ENCODE measurements around the gene ABHD16A. TPM values are rescaled to one million over a fixed set of nuclear protein-coding genes. Genes with fewer than 3 reads are reported as not detected.

ABHD16A gene
- total RNA-seq, 1 experiment from 2014 or later: 47.2 TPM

DNA sequence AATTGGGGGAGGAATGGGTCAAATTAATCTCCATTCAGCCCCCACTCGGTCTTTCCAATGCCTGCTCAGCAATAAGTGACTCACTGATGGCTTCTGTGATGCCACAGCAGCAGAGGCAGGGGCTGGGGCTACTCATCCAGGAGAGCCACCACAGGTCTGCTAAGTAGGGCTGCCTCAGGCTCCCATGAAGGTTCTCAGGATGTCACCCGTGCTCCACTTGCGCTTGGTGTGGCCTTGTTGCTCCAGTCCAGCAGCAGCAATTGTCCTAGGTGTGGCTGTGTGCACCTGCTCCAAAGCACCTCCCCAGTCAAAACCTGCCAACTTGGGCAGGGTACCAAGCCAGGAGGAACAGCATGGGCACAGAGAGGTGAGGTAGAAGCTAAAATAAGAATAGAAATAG, 19.0 kb upstream of the ABHD16A start:
- Histone ChIP-seq H3K27me3 (ENCODE audit: control insufficient read depth, insufficient read depth, low read length) (no peaks in the 10 kb centered on the region), H3K4me1 (ENCODE audit: control insufficient read depth, insufficient read depth, low read length) (no peaks in the 10 kb centered on the region), H3K27ac (ENCODE audit: low read length) (no peak overlapping the region), H3K4me3 (ENCODE audit: low read depth in 2 of 2, low read length in 2 of 2) (no peak overlapping the region), H3K9me3 (ENCODE audit: control insufficient read depth, insufficient read depth, low read depth, low read length) (no peaks in the 10 kb centered on the region), H3K36me3 (ENCODE audit: control insufficient read depth, insufficient read depth, low read length) (peaks cover 3% of the 10 kb centered on the region; the same call in 1 of the 2 replicates)
- POLR2A ChIA-PET: no interaction called here
- BruUV-seq (replicated peaks): no TSS peak
- TF ChIP-seq TCF7L2 (IDR thresholded peaks at IDR 0.05; ENCODE audit: low read depth, low read length) (no peak), SIN3A (IDR thresholded peaks at IDR 0.05; ENCODE audit: borderline replicate concordance, insufficient read depth, low read depth, low read length) (no peak), POLR2AphosphoS5 (IDR thresholded peaks at IDR 0.05; ENCODE audit: low read depth, low read length) (no peak)
- TF ChIP-seq, protein P1, sequence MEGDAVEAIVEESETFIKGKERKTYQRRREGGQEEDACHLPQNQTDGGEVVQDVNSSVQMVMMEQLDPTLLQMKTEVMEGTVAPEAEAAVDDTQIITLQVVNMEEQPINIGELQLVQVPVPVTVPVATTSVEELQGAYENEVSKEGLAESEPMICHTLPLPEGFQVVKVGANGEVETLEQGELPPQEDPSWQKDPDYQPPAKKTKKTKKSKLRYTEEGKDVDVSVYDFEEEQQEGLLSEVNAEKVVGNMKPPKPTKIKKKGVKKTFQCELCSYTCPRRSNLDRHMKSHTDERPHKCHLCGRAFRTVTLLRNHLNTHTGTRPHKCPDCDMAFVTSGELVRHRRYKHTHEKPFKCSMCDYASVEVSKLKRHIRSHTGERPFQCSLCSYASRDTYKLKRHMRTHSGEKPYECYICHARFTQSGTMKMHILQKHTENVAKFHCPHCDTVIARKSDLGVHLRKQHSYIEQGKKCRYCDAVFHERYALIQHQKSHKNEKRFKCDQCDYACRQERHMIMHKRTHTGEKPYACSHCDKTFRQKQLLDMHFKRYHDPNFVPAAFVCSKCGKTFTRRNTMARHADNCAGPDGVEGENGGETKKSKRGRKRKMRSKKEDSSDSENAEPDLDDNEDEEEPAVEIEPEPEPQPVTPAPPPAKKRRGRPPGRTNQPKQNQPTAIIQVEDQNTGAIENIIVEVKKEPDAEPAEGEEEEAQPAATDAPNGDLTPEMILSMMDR (IDR thresholded peaks at IDR 0.05): no peak
- TF ChIP-seq, protein P2, sequence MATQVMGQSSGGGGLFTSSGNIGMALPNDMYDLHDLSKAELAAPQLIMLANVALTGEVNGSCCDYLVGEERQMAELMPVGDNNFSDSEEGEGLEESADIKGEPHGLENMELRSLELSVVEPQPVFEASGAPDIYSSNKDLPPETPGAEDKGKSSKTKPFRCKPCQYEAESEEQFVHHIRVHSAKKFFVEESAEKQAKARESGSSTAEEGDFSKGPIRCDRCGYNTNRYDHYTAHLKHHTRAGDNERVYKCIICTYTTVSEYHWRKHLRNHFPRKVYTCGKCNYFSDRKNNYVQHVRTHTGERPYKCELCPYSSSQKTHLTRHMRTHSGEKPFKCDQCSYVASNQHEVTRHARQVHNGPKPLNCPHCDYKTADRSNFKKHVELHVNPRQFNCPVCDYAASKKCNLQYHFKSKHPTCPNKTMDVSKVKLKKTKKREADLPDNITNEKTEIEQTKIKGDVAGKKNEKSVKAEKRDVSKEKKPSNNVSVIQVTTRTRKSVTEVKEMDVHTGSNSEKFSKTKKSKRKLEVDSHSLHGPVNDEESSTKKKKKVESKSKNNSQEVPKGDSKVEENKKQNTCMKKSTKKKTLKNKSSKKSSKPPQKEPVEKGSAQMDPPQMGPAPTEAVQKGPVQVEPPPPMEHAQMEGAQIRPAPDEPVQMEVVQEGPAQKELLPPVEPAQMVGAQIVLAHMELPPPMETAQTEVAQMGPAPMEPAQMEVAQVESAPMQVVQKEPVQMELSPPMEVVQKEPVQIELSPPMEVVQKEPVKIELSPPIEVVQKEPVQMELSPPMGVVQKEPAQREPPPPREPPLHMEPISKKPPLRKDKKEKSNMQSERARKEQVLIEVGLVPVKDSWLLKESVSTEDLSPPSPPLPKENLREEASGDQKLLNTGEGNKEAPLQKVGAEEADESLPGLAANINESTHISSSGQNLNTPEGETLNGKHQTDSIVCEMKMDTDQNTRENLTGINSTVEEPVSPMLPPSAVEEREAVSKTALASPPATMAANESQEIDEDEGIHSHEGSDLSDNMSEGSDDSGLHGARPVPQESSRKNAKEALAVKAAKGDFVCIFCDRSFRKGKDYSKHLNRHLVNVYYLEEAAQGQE (IDR thresholded peaks at IDR 0.05; ENCODE audit: insufficient read depth in 1 of 2, low read depth in 2 of 2, low read length in 1 of 2): no peak
- no peak for DNase-seq (ENCODE audit: low read depth, low spot score)
- ATAC-seq: no peak
- CTCF ChIA-PET: no interaction called here
- intact Hi-C loops (cut with micrococcal nuclease; ENCODE audit: unreplicated experiment): no loop called here
- in situ Hi-C loops (cut with HindIII; ENCODE audit: low pct_unique_long_range_greater_than_20kb, low sequenced_read_pairs): no loop called here

DNA sequence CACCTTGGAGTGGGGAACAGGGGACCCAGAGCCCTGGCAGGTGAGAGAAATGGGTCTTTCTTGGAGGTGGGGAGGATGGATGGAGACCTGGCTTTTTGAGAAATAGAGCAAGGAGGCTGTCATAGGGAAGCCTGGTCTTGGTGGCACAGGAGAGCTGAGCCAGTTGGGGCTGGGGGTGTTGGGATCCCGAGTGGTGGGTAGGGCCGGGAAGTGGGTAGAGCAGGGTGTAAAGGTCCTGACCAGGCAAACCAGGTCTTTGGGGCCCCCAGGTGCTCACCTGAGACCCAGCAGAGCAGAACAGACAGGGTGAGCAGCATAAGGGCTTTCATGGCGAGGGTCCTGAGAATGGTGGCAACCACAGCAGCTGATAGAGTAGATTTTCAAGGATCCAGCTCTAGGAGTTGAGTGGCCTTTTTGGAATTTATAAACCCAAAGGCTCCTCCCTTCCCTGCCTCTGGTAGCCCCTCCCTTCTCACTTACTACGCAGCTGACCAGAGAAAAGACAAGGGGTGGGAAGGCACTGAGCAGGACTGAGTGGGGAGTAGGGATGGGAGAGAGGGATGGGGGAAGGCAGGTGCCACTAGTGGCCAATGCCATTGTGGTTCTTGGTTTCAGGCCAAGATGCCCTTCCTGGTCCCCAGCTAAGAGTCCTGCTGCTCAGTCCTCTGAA, 18.4 kb upstream of the ABHD16A start, which contains the start of gene LY6G6C:
Gene LY6G6C (minus strand): TSS at position 396 of the 670 bp plus-strand sequence. CDS start 67 bp downstream, at position 329.
- in situ Hi-C loops (cut with HindIII; ENCODE audit: low pct_unique_long_range_greater_than_20kb, low sequenced_read_pairs): no loop called here
- no peaks in the 10 kb centered on the region for H3K4me1 ChIP-seq (ENCODE audit: control insufficient read depth, insufficient read depth, low read length)
- no peaks in the 10 kb centered on the region for H3K27me3 ChIP-seq (ENCODE audit: control insufficient read depth, insufficient read depth, low read length)
- no peak within 1 kb of the TSS for H3K4me3 ChIP-seq (ENCODE audit: low read depth in 2 of 2, low read length in 2 of 2)
- H3K27ac ChIP-seq (ENCODE audit: low read length): no peak within 1 kb of the TSS
- BruUV-seq (replicated peaks): no TSS peak
- ATAC-seq (no peak), DNase-seq (ENCODE audit: low read depth, low spot score) (no peak)
- CTCF ChIA-PET: no interaction called here
- intact Hi-C loops (cut with micrococcal nuclease; ENCODE audit: unreplicated experiment): no loop called here
- H3K36me3 ChIP-seq (ENCODE audit: control insufficient read depth, insufficient read depth, low read length): no peaks in the 10 kb centered on the region; the same call in 1 of the 2 replicates
- no peaks in the 10 kb centered on the region for H3K9me3 ChIP-seq (ENCODE audit: control insufficient read depth, insufficient read depth, low read depth, low read length)
- TF ChIP-seq, protein P1 (IDR thresholded peaks at IDR 0.05): no peak
- TF ChIP-seq SIN3A (IDR thresholded peaks at IDR 0.05; ENCODE audit: borderline replicate concordance, insufficient read depth, low read depth, low read length) (no peak), POLR2AphosphoS5 (IDR thresholded peaks at IDR 0.05; ENCODE audit: low read depth, low read length) (no peak), TCF7L2 (IDR thresholded peaks at IDR 0.05; ENCODE audit: low read depth, low read length) (no peak)
- TF ChIP-seq, protein P2 (IDR thresholded peaks at IDR 0.05; ENCODE audit: insufficient read depth in 1 of 2, low read depth in 2 of 2, low read length in 1 of 2): no peak
- POLR2A ChIA-PET: no interaction called here

Measured in Panc1 (cell line).